Measurements from ENCODE around the gene NRCAM. TPM values are rescaled to one million over a fixed set of nuclear protein-coding genes. Genes with fewer than 3 reads are reported as not detected.

Gene NRCAM
- total RNA-seq, 1 donor from 2014 or later: 9.2 TPM

DNA sequence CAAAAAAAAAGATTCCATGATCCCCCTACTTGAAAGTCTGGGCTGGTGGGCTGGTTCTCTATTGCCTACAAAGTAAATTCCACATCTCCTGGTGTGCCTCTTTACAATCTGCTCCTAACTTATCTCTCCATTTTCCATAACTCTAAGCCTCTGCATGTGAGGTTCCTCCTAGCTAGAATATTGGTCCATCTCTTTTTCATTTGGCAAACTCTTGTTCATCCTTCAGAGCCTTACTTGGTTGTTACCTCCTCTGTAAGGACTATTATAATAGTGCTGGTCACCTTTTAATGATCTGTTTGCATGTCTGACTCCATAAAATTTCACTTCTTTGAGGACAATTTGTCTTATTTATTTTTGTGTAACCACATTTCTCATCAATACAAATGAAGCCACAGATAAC is 1.6 kb upstream of the NRCAM start:
- DNase-seq: no peak

DNA sequence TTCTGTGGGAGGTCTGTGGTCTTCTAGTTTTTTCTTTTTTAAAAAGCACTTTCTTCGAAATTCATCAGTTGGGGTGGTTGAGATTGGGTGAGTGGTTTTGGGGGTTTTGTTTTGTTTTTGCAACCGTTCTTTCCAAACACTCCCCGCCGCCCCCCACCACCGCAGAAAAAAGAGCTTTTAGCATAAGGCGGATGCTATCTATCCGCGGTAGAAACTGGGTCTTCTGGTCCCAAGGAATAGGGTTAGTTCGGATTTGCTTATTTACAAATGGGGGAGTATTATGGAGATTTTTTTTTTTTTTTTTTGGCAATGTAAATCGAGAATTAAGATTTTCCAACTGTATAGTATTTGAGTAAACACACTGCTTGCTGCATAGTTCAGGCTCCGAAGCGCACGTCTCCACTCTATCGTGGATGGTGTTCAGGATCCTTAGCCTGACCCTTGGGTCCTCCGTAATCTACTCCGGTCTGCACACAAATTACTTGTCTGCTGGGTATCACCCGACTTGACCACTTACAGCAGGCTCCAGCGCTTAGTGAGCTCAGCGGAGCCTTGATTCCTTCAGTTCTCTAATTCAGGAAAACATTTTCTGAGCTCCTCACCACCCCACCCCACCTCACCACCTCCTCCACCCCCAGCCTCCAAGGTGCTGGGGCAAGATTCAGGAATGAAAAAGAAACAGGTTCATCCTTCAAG is 757 bp upstream of the NRCAM start:
- DNase-seq: peak; percentile 15

DNA sequence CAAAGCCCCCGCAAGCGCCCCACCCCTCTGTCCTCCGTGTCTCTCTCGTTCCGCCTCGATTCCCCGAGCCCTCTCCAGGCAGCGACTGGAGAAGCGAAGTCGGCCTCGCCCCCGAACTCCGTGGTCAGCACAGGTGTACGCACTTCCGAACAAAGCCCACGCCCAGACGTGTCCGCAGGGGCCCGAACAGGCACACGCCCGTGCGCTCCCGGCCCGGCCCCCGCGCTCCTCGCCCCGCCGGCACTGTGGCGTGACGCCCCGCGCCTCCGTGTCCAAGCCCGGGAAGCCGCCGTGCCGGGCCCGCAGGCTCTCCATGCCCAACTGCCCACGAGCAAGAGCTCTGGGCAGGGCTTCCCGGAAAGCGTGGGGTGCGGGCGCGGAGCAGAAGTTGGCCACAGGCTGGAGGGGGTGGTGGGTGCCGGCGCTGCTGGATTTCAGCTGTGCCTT is 662 bp downstream of the NRCAM start:
- no peak for DNase-seq

DNA sequence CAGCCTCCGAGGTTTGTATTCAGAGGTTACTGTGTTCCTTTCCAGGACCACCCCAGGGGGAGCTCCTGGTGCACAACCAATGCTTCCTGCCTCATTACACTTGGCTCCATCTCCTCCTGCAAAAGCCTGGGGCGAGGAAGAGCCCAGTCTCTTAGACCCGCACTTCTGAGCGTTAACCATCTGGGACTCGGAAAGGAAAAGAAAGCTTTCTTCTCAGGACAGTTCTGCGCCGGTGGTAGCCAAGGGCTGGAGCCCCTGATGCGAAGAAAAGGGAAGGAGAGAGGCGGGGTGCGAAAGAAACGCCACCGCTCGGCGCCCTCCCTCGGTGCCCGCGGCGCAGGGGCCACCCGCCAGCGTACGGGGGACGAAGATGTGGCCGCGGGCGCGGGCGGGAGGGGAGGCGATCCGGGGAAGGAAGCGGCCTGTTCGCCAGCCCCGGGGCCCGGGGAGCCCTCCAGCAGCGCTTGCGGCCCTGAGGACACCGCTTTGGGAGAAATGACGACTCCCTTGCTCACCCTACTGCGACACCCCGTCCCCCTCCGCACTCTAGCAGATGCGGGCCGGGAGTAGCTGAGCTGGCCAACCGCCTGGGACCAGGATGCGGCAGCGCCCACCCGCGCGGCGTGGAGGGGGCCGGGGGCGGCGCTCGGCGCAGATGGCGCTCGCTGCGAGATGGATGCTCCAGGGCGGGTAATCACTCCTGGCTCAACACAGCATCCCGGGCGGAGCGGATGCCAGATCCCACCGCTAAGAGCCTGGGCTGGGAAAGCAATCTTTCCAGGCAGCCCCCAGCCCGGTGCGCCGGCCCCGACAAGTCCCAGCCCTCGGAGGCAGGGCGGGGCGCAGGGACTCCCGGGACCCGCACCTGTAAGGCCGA is 1.3 kb downstream of the NRCAM start:
- peak; percentile 67 for DNase-seq

DNA sequence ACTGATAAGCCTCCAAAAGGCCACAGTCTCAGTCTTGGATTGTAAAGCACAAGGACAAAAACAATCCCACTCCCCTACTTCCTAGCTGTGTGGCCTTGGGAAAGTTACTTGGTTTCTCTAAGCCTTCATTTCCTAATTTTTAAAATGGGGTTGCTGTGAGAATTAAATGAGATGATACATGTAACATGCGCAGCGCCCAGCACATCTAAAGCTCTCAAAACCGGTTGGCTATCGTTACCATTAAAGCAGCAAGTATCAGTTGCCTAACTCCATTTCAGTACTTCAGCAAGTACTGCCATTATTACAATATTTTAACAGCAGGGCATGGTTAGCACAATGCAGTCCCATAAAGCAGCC is 1.9 kb downstream of the NRCAM start:
- DNase-seq: no peak

DNA sequence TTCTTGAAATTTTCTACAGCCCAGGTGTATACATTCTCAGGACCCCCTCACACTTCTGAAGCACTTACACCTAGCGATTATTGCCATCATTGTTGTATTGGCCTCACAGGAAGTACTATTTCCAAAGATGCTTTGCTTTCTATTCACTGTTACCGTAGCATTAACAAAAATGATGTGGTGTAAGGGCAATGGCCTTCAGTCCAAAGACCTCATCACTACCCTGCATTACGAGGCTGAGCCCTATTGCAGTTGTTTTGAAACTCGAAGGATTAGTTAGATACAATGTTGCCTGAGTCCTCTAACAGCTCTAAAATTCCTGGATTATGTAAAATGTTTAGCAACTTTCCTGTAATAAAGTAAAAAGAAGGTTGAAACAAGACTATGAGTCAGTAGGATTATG is 2.9 kb downstream of the NRCAM start:
- no peak for DNase-seq

DNA sequence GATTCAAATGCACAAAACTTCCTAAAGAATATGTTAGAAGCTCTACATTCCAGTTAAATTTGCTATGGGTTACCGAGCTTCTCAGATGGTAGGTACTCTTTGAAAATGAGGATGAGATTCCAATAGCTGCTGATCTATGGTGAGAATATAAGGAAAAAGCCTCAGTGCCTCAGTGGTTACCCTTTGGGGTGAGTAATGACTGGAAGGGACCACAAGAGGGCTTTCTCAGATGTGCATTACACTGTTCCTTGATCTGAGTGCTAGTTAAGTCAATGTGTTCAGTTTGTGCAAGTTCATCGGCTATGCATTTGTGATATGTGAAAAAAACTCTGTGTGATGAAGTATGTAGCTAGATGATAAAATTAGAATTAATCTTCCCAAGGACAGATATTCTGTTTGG is 3.5 kb downstream of the NRCAM start:
- peak; percentile 77 for DNase-seq

DNA sequence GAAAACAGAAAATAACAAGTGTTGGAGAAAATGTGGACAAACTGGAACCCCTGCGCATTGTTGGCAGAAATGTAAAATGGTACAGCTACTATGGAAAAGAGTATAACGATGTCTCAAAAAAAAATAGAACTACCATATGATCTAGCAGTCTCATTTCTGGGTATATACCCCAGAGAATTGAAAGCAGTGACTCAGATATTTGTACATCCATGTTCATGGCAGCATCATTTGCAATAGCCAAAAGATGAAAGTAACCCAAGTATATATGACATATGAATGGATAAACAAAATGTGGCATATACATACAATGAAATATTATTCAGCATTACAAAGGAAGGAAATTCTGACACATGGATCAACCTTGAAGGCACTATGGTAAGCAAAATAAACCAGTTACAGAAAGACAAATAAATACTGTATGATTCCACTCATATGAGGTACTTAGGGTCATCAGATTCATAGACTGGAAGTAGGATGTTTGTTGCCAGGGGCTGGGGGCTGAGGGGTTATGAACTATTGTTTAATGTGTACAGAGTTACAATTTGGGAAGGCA is 4.9 kb downstream of the NRCAM start:
- DNase-seq: peak; percentile 45

DNA sequence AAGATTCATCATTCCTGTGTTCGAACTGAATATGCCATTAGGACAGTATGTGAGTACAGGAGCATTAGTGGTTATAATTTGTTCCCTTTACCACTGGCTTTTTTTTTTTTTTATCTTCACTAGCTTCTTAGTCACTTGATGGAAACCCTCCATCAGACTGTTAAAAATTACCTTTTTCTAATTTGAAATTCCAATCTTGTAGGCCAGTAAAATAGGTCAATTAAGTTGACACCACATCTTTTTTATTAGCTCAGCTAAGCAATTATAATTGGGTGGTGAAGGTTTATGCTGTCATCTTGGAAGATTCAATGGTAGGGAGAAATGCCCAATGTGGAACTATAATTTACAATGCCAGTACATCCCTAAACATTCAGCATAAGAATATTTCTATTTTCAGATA is 6.1 kb downstream of the NRCAM start:
- DNase-seq: no peak

DNA sequence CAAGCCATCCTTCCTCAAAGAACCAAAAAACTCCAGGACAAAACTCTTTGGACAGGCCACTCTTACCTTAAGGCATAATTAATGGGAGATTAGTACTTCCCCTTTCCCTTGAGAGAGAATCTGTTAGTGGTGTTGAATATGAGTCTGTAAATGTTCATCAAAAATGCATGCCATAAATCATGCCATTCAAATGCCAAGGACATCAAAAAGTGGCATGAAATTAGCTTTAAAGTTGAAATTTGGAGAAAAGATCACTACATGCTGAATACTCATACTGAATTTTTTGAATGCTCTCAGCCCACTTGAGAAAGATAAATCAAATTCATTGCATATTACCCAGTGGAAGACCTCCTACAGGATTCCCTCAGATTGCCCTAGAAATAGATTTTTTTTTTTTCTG is 6.7 kb downstream of the NRCAM start:
- no peak for DNase-seq

DNA sequence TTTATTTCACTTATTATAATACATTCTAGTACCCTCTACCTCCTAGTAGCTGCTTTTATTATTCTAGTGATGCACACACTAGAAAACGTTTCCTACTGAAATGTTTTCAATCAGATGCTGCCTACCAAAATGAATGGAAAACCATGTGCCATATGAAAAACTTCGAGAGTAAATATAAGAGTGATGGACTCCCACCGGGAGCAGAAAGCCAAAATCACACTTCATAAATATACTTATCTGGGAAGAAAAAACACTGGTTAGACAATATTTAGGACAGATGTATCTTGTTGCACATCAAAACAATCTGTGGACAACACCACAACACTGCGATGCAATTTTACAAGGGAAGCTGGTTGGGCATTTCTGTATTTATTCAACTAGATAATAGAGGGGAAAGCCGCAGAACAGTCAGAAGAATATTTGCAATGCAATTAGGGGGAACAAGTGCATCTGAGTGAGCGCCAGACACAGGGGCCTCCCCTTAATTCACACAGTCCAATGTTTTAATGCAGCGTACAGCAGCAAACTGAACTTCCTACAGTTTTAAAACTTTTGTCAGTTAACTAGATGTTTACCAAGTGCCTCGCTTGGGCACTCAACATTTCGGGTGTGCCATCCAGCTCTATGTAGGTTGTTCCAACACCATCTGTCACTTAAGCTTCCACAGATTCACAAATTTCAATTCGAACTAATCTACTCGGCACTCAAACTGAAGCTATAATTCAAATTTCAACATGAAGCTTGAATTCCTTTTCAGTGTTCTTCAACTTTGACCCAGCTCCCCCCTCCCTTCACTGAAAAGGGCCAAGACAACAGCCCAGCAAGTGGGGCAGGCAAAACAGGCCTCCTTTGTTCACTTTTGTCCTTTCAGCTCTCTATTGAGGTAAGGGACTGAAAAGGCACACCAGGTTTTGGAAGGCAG is 7.4 kb downstream of the NRCAM start:
- DNase-seq: no peak

DNA sequence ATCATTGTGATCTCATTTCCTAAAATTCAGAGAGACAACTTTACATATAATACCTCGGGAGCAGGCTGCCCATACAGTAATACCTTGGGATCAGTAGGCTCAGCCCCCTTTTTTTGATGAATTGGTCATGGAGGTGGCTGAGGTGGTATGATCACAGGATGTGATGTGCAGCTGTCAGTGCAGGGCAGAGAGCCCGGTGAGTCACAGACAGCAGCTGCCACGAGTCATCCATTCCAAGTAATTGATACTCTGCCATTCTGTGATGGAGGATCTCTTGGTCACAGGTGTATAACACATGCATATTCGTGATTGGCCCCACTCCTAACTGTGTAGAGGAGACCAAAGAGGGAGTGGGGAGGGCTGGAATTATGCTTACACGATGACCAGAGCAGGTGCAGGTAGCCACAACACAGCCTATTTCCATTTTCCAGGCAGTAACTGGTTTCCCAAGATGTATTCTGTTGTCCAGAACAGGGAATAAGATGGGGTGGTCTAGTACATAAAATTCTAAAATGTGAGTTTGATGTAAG is 14.1 kb downstream of the NRCAM start:
- peak; percentile 71 for DNase-seq

DNA sequence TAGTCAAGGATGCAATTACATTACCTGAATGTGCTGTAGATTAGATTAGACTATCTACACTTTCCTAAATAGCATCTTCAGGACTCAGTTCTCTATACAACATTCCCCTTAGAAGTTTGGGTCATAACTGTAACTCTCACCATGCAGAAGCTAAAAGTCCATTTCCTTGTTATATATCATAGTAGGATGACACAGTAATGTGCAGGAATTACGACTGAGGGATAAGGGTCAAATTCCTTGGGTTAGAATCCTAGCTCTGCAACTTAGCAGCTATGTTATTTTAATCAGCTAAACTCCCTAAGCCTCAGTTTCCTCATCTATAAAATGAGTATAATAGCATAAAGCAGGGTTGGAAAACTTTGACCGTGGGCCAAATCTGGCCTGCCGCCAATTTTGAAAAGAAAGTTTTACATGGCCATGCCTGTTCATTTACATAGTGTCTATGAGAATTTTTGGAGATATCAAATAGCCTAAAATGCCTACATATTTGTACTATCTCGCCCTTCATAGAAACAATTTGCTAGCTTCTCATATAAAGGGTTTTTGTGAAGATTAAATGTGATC is 14.8 kb downstream of the NRCAM start:
- no peak for DNase-seq

DNA sequence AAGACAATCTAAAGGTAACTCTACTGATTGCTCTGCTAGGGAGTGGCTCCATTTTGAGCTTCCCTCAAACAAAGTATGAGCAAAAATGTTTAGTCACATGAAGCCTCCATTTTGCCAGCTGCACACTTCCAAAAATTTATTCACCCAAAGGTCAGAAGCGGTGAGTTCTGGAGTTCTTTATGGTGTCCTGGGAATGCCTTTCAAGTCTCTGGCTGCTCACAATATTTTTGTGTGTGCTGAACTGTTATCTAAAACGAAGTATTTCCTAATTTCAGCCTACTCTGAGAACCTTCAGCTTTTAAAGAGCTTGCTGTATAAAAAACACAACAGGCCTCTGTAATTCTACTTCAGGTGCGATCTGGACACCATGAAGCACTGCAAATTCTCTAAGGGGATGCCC is 15.6 kb downstream of the NRCAM start:
- DNase-seq: no peak

DNA sequence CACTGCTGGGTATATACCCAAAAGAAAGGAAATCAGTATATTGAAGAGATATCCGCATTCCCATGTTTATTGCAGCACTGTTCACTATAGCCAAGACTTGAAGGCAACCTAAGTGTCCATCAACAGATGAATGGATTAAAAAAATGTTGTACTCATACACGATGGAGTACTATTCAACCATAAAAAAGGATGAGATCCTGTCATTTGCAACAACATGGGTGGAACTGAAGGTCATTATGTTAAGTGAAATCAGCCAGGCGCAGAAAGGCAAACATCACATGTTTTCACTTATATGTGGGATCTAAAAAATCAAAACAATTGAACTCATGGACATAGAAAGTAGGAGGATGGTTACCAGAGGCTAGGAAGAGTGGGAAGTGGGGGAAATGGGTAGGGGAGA is 19.3 kb downstream of the NRCAM start:
- no peak for DNase-seq

DNA sequence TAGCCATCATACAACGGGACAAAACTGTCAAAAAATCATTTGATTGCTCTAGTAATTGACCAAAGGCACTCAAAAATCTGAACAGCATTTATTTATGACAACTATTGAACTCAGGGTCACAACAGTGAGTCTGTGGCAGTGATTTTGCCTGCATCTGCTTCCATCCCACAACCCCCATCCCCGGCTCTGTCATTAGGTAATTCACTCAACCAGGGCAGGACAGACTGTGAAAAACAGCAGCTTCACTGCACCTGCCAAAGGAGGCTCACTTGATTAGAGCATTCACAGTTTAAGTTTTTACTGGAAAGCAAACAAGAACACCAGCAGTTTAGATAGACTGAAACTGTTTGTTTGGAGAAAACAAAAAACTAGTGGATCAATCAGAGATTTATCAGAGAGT is 22.2 kb downstream of the NRCAM start:
- DNase-seq: no peak

DNA sequence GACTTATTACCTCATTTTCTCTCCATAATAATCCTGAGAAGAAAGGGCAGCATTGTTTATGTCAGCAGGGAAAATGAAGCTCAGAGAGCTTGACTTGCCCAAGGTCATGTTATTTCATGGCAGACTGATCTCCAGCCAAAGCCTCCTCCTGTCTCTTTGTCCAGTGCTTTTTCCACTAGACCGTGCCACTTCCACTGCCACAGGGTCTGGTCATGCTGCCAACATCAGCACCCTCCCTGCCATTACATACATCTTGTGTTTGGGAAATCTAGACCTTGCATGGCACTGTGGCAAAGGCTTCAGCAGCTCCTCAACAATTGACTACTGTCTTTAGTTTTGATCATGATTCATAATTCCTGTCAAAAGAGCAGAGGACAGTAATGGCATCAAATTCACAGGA is 25.1 kb downstream of the NRCAM start:
- no peak for DNase-seq

DNA sequence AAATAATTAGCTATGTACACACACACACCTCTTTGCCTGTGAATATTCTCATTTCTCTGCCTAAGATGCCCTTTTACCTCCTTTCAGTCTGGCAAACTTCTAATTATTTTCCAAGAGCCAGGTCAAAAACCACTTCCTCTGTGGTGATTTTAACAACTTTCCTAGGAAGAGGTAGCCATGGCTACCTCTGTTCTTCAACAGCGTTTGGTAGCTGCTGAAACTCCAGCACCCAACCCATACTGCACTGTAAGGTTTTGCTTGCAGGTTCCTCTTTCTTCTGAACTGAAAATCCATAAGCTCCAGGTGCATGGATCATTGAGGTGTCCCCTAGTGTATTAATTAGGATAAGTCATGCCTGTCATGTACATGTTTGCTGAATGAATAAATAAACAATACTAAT is 25.6 kb downstream of the NRCAM start:
- peak; percentile 51 for DNase-seq

DNA sequence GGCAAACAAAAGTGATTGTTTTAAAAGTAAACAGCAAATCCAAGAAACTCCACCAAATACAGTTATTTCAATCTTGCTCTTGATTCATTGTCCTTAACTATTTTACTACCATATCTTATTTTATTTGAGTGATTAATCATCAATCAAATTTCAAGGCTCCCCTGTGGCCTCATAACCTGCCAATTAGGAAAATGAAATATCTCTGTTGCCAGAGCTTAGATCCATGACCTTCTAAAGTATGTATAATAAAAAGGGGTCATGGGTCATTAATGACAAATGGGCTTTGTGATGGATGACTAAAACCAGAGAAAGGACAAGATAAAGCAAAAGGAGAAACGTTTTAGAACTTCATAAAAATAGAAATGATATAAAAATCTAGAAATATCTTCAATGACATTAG is 28.5 kb downstream of the NRCAM start:
- no peak for DNase-seq

DNA sequence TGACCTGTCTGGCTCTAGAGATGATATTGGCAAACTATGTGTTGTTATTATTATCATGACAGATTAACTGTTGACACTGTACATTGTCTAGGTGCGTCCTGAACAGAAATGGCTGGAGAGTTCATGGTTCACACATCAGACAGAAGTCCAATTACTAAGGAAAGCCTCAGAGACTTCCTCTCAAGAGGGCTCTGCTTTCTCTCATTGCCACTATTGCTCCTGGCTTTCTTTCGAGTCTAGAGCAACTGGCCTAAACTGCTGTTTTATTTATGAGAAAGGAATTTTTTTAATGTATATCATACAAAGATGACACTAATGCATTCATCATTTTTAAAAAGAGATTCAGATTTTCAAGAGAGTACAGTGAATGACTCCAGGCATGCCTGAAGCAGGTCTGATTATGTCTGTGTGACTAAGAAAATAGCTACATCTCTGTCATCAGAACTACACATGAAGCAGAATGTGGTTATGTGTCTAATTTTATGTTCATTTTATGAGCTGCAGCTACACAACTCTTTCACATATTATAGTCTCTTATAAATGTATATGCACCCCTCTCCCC is 30.4 kb downstream of the NRCAM start:
- DNase-seq: no peak

DNA sequence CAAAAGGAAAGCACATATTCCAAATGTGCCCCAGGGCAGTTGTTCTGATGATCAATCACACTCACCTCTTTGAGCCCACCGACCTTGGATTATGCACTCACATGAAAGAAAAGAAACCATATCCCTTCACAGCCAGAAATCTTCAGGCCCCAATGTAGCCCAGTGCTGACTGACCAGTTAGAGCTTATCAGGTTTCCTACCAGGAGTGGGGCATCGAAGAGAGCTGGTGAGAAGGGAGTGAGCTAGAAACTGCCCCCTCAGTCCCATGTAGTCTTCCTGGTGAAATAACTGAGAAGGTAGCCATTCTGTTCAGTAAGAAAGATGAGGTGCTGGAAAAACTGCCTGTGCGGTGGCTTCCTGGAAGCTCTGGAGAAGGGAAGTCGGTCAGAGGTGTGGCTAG is 32.2 kb downstream of the NRCAM start:
- DNase-seq: no peak
